LNCAP (cell line): ENCODE results near the gene RNFT2.

ENCODE experiments used
- CTCF ChIP-seq: fragments of 450-650 bp; IDR thresholded peaks from 2 replicates; pipeline ENCODE4 v1.5.1; 2017; ENCODE audit warnings: mild to moderate bottlenecking

The RNFT2 gene

GRCh38 chr12:116837097-116837496 lies 99.0 kb downstream of the RNFT2 start:
- no peak for TF ChIP-seq CTCF

GRCh38 chr12:116838365-116838764 lies 100.2 kb downstream of the RNFT2 start:
- TF ChIP-seq CTCF, result no peak

- no peak for TF ChIP-seq CTCF
These were observed 101.2 kb downstream of the RNFT2 start for GRCh38 chr12:116839287-116839830.

- no peak for TF ChIP-seq CTCF
These were observed 105.0 kb downstream of the RNFT2 start for GRCh38 chr12:116843085-116843484.

DNA sequence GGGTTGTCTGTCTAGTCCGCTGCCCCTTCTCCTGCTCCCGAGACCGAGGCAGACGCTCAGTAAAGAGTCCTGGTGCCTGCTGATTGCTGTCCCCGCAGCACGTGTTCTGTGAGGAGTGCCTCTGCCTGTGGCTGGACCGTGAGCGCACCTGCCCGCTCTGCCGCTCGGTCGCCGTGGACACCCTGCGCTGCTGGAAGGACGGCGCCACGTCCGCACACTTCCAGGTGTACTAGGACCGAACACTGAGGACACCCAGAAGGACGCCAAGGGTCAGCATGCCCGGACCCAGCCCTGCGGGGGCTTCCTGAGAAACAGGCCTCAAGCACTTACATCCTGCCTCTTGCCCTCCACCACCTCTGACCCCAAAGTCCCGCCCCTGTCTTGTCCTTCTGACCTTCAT lies 111.1 kb downstream of the RNFT2 start:
- TF ChIP-seq CTCF, result no peak

- TF ChIP-seq CTCF, result no peak
These were observed 114.2 kb downstream of the RNFT2 start for GRCh38 chr12:116852303-116852702.

DNA sequence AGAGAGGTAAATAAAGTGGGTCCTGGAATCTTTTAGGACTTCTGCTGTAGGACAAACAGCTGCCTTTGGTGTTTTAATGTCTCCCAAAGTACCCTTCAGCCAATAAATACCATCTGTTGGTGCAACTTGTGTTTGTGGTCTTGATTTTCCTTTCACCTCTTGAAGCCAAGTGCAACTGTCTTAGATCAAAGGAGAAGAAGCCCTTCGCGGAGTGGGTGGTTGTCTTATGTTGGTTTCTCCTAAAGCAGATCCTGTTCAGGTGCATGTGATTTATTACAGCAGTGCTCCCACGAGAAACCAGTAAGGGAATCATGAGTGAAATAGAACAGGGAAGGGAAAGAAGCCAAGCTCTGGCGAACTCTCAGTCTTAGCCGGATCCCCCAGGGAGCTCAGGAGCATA lies 115.4 kb downstream of the RNFT2 start:
- TF ChIP-seq CTCF, result no peak
